GM18511 (cell line): Measurements from ENCODE around the gene TMEM178A.

Experiments used
- ATAC-seq: cut with Tn5 transposase; IDR thresholded peaks from one replicate; pipeline ENCODE4 v1.9.1; 2021; ENCODE audit warnings: mild to moderate bottlenecking, moderate library complexity; ENCODE audit not compliant: unreplicated experiment

TMEM178A gene

GRCh38 chr2:39673018-39673417 is 7.3 kb downstream of the TMEM178A start:
- ATAC-seq: no peak

DNA sequence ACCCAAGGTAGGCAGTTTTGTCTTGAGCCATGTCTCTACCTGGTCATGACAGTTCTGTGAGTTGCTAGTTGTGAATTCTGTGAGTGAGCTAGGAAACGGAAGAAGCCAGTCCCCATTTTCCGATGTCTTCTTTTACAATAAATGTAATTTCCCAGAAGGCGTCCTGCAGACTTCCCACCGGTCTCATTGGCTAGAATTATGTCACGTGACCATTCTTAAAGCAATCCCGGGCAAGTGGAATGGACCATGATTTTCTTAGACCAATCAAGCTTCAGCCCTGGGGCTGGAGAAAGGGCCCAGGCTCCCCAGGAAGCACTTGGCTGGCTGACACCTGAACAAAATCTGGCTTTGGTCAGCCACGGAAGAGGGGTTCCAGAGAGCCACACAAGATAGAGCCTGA is 10.6 kb downstream of the TMEM178A start:
- no peak for ATAC-seq

GRCh38 chr2:39678170-39678569 is 12.5 kb downstream of the TMEM178A start:
- ATAC-seq: no peak

GRCh38 chr2:39679805-39680204 is 14.1 kb downstream of the TMEM178A start:
- ATAC-seq: no peak

DNA sequence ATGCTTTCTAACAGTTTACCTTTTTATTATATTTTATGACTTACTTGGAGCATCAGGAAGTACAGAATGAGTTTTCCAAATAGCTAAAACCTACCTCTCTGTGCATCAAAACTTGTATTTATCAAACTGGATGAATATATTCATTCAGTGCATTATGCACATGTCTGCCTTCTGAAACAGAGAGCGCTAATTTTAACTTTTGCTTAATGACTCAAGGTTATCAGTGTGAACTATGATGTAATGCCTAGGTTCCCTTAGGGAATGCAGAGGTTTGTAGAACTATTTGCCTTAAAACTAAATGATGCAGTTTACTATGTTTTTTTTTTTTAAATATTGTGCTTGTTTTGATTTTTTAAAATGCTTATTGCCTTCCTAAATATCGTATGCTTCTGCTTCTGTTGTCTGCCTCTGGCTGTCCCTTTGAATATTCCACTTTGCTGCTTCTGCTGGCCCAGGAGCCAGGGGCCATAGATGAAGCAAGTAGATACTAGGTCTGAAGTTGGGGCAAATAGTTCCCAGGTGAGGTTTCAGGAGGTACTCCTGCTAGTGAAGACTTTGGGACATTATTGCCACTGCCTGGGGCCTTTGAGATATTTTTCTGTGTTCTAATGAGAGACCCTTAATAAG is 16.5 kb downstream of the TMEM178A start:
- peak; percentile 55 for ATAC-seq

- no peak for ATAC-seq
These were observed 17.4 kb downstream of the TMEM178A start for GRCh38 chr2:39683022-39683699.

DNA sequence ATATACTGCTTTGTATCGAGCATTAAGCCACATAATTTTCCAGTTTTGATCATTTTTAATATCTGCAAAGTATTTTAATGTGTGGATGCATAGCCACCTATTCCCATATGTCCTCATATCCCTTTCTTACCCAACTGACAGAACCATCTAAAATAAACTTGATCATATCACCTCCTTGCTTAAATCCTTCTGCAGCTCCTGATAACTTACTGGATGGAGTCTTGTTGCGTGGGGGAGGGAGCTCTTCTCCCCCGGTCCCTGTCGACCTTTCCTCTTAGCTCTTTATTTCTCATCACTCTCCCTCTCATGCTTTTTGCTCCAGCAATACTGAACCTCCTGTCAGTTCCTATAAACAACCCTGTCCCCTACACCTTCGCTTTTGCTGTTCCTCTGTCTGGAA is 18.7 kb downstream of the TMEM178A start:
- no peak for ATAC-seq

- ATAC-seq: no peak
These were observed 19.4 kb downstream of the TMEM178A start for GRCh38 chr2:39685126-39685525.

DNA sequence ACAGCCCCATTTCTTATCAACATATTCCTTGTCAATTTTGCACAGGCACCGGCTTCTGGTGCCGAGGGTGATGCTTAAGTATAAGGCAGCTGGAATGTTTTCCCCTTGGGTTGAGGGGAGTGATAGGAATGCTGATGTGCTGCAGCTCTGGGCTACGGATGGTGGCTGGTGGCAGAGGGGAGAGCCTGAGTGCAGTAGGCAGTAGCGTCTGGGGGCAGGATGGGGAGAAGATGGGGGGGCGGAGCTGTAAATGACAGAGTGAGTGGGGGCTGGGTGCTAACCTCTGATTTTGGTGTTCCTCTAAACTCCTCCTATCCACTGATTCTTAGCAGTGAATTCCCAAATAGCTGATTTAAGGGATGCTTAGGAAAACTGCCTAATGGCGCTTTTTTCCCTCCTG is 20.7 kb downstream of the TMEM178A start:
- no peak for ATAC-seq

DNA sequence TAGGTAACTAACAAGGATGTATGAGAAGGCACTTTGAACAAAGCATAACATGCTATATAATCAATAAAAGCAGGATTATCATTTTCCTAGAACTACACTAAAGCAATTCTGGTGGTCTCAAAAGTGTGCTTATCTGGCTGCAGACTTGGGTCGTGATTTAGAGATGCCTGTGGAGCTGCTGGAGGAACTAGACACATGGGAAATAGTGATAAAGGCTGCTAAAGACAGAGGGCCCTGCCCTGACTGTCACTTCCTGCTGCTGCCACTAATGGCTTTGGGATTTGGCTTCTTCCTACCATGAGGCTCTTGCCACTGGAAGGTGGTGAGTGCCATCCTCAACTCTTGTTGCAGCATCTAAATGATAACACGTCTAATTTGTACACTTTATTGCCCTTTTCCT is 22.5 kb downstream of the TMEM178A start:
- no peak for ATAC-seq

DNA sequence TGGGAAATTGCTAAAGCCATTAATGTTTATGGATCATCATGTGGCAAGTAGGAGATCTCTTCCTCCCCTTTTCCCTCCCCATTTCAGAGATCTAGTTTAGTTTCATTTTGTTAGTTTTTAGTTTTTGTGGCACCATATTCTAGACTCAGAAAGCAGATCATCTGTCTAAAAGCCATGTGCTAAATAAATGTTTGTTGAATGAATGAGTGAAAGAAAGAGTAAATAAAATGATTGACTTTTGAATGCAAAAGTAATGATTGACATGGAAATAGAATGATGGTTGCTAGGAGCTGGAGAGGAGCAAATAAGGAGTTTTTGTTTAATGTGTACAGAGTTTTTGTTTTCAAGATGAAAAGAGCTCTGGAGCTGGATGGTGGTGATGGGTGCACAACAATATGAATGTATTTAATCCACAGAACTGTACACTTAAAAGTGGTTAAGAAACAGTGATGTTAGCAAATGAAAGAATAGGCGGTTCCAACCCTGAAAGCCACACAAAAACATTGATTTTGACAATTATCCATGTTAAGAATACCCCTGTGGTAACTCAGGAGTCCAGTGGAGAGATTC is 23.6 kb downstream of the TMEM178A start:
- no peak for ATAC-seq

DNA sequence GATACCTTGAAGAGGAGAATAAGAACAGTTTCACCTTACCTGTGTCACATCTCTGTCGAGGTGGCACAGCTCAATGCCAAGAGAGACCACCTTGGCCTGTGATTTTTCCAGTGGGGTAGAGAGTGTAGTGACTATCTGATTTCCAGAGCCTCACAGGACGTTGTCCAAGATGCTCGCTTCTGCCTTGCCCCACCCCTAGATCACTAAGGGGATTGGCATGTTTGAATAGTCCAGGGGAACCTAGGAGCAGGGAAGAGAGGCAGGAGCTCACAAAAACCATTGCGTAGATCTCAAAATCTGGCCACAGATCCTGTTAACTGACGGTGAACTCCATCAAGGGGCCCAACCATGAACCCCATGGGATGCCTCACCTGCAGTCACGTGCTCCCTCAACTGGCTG is 24.2 kb downstream of the TMEM178A start:
- no peak for ATAC-seq

DNA sequence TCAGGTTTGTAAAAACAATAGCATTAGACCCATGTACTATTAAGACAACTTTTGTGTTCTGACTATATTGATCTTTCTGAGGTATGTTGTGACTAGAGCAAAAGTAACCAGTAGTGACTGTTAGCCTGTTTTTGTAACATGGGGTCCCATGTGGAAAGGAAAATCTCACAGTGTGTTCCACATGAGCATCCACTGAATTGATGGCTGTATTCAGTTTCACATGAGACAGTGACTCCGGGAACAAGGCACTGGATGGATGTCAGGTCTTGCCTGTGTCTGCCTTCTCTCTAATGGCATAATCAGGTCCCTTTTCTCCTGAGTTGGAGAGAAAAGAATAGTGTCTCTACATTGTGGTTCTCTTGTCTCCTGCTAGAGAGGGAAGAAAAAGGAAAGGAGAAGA is 27.5 kb downstream of the TMEM178A start:
- ATAC-seq: no peak

- ATAC-seq: no peak
These were observed 30.4 kb downstream of the TMEM178A start for GRCh38 chr2:39696101-39696553.

GRCh38 chr2:39696838-39697237 is 31.1 kb downstream of the TMEM178A start:
- no peak for ATAC-seq

GRCh38 chr2:39697454-39697853 is 31.7 kb downstream of the TMEM178A start:
- no peak for ATAC-seq

DNA sequence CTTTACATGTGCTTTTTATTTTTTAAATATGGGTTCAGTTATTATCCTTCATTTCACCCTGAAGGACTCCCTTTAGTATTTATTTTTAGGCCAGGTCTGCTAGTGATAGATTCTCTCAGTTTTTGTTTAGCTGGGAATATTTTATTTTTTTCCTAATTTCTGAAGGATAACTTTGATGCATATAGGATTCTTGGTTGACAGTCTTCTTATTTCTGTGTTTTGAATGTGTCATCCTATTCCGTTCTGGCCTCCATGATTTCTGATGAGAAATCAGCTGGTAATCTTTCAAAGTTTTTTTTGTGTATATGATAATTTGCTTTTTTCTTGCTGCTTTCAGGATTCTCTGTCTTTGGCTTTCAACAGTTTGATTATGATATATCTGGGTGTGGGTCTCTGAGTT is 35.4 kb downstream of the TMEM178A start:
- no peak for ATAC-seq

DNA sequence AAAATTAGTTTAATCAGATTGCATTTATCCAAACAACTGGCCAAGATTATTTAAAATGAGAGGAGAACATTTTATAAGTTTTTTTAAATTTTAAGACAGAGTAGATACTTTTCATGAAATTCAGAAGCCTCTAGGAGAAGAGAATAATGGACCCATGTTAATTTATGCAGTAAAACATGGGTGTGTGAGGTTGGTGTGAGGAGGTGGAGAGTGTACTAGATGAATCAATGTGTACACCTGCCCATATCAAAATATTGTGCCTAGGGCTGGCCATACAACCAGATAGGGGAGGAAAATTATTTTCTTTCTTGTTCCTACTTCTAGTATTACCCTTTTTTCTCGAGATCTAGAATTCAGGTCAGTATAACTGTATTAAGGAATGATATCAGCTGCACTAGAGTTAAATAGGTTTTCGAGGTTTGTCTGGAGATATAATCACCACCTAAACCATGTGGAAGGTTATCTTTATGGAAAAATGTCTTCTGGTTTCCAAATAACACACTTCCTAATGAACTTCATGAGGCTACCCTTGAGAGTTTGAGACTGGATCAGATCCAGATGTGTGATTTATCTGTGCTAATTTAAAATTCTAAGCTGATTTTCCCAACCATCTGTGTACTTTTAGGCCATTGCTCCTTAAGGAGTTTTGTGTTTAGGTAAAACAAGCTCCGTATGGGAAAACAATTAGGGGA is 37.6 kb downstream of the TMEM178A start:
- ATAC-seq: no peak

DNA sequence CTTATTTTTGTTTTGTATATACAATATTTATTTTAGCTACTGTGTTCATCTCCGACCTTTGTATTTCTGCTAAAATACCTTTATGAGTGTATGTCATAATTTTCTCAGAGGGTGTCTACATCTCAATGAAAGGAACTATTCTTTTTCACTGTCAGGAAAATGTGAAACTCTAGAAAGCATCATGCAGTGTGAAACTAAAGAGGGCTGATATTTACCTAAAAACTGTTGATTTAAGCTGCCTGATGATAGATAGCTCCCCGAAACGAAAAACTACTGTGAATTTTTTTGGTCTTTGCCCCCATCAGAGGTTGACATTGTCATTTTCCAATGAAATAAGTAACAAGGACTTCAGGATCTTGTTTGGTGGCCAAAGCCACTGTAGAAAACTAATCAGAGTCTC is 38.8 kb downstream of the TMEM178A start:
- ATAC-seq: no peak

- no peak for ATAC-seq
These were observed 39.9 kb downstream of the TMEM178A start for GRCh38 chr2:39705638-39706037.

DNA sequence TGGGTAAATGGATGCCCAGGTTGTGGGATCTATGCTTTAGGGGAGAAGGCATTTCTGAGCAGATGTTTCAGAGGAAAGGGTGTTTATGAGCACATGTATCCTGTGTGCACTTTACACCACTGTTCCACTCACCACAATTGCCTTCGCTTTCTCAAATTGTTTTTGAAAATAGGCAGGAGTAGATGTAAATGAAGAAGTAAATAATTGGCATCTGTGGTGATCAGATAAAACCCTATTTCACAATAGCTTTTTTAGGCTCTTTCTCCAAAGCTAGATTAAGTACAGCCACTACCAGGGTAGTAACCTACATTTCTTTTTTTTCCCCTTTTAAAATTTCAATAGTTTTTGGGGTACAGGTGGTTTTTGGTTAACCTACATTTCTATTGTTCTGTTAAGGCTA is 40.6 kb downstream of the TMEM178A start:
- ATAC-seq: no peak

- no peak for ATAC-seq
These were observed 41.2 kb downstream of the TMEM178A start for GRCh38 chr2:39706945-39707344.
